ENCODE data around the gene INPP4B. TPM values are rescaled to one million over a fixed set of nuclear protein-coding genes. Genes with fewer than 3 reads are reported as not detected.

INPP4B gene
- total RNA-seq, 1 donor from 2014 or later: 27.0 TPM

DNA sequence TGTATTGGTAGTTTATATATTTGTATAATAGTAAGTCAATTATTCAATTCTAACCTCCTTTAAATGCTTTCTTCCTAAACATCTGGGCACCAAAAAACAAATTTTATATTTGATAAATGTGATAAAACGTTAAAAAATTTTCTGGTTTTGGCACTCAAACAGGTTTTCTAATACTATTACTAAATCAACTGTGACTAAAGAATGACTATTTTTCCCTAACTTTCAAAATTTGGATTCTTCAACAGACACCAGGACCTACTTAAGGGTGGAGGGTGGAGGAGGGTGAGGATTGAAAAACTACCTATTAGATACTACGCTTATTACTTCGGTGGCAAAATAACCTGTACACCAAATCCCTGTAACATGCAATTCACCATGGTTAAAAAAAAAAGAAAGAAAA is 654.2 kb downstream of the INPP4B start:
- intact Hi-C loops (cut with micrococcal nuclease): no loop called here

DNA sequence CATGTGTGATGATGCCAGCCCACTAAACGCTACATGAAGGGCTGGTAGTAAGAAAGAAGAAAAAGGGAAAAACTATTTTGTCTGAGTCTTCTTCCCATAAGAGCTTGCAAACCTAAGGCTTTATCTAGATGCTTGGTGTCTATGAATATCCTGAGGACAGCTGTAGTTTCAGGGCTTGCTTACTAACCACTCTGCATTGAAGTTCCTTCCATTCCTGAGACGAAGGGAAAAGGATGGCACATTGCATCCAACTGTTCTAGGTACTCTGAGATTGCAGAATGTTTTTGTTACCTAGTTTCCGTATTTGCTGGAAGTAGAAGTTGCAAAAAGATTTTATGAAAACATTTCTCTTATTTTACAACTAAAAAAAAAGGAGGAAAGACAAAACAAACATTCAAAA is 665.1 kb downstream of the INPP4B start:
- intact Hi-C loops (cut with micrococcal nuclease): no loop called here

DNA sequence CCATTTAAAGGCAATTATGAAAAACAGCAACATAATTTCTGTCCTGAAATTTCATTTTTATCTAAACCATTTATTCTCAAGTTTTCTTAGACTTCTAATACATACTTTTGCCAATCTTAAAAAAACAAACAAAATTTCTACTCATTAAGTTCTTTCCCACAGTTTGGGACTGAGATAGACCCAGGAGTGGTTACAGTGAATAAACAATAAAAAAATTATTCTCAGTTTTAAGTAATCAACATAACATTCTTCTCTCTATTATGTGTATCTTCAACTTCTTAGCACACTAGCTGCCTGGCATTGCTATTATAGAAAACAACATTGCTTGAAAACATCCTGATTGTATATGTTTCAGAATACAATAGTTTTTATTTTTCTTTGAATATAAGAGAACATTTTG is 676.9 kb downstream of the INPP4B start:
- intact Hi-C loops (cut with micrococcal nuclease): no loop called here

DNA sequence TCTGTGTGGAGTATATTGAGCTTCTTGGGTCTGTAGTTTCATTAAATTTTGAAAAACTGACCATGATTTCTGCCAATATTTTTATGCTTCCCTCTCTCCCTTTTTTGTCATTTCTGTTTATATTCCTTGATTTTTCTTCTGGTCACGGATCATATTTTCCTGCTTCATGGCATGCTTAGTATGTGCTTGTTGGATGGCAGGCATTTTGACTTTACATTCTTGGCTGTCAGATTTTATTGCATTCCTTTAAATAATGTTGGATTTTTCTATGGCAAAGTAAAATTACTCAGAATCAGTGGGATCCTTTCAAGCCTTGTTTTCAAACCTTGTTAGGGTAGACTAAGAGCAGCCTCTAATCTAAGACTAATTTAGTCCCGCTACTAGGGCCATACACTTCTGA is 677.9 kb downstream of the INPP4B start:
- intact Hi-C loops (cut with micrococcal nuclease): no loop called here

DNA sequence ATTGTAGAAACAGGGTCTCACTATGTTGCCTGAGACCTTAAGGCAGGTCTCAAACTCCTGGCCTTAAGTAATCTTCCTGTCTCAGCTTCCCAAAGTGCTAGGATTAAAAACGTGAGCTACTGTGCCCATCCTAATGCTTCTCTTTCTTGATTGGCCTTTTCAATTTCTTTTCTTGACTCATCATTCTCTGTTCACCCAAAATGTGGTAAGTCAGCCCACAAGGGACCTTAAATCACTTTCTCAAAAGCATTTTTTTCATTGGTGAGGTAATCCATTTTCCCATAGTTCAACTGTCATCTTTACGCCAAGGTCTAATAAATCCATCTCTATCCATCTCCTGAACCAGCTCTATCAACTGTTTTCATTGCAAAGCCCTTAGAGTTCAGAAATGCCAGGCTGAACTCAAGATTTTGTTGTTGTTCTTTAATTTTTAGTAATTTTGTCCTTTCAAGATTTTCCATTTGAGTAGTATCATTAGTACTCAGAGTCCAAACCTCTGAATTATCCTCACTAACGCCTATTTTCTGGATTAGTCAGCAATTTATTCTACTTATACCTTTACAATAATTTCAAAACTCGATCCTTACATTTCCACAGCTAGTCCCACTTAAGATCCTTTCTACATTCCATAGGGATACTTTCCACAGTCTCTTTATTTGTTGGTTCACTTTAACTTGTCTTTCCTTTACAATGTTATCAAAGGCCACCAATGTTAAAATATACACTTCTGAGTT is 681.2 kb downstream of the INPP4B start:
- intact Hi-C loops (cut with micrococcal nuclease): no loop called here

DNA sequence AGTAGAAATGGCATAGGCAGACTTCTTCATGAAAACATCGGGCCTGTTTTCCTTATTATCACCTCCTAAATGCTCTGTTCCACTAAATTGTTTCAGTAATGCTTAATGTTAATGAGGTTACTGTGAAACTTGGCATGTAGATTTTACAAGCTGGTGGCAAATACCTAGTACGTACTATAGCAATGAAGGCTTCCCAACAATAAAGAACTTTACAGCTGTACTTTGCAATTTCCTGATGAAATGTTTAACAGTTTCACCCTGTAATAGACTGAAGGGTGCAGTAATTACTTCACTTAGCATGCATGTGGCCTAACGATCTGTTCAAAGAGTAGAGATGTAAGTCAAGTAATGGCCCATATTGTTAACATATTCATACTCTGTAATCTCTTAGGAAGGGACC is 685.0 kb downstream of the INPP4B start:
- intact Hi-C loops (cut with micrococcal nuclease): no loop called here

DNA sequence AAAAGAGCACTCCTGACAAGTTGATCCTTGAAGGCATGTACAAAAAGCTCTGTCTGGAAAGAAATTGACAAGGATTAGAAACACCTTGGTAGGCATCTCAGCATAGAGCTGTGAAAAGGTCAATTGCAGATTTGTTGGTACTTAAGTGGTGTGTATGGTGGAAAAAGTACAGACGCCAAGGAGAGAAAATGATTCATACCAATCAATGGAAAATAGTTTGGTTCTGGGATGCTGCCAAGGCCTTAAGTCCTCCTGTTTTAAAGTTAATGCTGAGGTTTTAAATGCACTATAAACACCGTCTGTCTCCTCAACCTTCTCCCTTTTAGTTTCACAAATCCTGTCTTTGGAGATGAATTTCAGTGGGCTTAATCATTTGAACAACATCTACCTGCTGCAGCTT is 685.6 kb downstream of the INPP4B start:
- intact Hi-C loops (cut with micrococcal nuclease): no loop called here

DNA sequence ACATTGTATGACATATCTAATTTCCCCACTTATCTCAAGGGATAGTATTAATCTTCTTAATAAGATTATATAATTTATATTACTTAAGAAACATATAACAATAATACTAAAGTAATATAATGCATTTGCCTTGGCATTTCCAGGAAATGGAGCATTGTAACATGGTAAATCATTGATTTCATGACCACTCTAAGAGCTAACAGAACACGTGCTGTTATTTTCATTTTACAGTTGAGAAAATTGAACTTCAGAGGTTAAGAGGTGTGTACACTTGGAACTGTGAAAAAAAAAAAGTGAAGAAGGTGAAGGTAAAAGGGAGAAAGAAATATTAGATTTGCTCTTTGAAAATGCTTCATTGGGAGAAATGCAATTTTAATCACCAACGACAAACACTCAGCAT is 687.1 kb downstream of the INPP4B start:
- intact Hi-C loops (cut with micrococcal nuclease): no loop called here

DNA sequence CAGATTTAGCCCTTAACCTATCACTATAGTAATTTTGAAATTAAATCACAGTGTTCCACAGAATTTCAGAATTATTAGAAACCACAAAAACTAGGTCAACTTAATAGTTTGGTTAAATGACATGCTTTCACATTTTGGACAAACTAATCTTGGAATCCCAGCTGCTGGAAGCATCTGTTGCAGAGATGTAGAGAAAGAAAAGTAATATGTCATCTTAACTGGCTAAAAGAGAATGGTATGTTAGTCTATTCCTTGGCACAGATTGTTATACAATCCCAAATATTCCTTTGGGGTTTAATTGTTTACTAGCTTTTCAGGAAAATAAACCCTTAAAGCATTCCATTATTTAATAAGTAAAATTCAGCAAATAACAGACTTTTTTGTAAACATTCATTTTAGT is 689.8 kb downstream of the INPP4B start:
- intact Hi-C loops (cut with micrococcal nuclease): no loop called here

DNA sequence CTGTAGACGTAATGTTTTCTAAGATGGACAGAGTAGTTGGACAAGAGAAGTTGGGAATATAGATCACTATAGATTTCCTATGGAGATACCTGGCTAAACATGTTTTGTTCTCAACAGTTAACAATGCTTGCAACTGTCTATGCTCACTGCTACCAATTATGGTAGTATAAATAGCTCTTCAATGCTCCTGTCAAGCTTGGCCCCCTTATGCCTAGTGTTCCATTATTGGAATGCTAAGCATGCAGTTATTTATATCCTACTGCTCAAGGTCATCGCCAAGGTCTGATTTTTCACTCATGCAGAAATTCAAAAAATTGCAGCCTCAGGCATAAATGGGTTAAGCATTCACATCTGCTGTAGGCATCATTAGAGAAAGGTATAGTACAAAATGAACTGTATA is 690.8 kb downstream of the INPP4B start:
- intact Hi-C loops (cut with micrococcal nuclease): no loop called here

DNA sequence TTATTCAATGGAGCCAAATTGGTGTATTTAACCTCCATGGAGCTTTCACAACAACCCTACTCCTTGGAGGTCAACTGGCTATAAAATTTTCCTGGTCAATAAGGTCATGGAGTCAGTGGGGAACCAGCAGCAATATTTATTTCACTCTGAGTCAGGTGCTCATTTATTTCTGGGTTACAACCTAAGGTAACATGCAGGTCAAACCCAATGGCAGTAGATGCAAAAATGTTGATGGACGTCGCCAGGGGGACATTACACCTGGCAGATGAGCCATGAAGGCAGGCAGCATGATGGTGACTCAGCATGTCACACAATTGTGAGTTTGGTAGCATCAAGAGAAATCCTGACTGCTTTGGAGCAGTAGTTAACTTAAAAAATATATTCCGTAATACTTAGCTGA is 695.6 kb downstream of the INPP4B start:
- intact Hi-C loops (cut with micrococcal nuclease): no loop called here

DNA sequence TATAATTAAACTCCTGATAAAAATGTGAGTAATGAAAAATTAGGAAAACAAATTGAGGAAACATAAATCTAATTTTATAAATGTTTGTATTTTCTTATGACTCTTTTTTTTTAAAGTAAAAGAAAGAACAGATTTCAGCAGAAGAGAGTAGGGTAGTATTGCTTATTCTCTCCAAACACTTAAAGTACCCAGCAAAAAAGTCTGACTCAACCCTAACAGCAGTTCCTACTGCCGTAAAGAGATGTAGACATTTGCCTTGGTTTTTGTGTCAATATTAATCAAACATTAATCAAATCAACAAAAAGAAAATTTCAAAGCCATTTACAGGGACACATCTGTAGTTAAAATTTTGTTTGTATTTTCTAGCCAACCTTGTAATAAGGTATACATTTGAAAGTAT is 701.3 kb downstream of the INPP4B start:
- intact Hi-C loops (cut with micrococcal nuclease): no loop called here

DNA sequence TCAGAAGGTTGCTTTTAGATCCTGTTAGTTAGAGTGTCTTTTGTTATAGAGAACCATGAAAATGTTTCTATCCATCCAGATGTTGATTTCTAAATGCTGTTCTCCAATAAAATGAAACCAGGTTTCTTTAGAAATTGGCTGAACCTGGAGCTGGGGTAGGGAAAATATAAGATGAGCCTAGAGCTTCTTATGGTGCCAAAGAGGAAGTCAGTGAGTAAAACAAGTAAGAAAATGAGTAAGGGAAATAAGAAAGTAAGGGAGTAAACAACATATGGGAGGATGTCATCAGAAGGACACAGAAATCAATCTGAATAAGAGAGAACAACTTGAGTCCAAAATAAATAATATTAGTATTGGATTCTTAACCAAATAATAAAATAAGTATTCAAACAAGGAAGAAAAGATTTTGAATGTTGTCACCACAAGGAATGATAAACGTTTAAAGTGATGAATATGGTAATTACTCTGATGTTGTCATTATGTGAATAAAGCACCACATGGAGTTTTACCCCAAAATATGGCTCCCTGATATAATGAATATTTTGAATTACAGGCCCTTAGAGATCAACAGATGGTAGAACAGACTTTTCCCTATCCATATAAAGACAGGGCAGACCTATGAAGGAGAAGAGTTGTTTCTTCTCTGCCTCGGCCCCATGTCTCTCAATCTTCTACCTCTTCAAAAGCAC is 703.6 kb downstream of the INPP4B start:
- intact Hi-C loops (cut with micrococcal nuclease): no loop called here

DNA sequence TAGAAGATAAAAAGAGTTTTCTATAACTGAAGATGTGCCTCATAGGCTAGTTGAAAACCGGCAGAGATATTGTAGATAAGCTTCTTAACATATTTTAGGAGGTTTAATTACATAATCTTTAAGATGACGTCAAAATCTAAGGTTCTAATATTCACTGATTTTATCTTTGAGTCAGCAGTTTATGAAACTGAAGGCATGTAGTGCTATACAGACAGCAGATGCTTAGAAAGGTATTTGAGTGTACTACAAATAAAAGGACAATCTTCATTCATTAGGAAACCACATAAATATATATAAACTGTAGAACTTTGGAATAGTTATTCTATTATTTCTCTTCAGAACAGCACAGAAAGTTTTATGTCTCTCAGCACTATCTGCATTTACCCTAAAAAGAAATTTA is 704.9 kb downstream of the INPP4B start:
- intact Hi-C loops (cut with micrococcal nuclease): no loop called here

DNA sequence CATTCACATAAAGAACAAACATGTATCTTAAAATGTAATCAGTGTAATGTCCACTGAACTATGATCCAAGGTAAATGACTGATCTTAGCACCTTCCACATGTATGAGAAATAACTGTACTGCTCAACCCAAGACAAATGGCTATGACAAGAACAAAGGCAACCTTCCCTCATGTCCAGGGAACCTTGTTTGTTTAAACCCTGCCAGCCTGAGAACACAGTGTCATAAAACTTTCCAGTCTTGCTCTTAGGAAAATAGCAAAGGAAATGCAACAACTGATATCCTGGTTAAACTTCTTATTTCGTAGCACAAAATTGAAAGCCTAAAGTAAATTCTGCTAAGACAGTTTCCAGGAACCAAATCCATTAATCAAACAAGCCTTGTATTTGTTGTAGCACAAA is 715.4 kb downstream of the INPP4B start:
- intact Hi-C loops (cut with micrococcal nuclease): no loop called here

DNA sequence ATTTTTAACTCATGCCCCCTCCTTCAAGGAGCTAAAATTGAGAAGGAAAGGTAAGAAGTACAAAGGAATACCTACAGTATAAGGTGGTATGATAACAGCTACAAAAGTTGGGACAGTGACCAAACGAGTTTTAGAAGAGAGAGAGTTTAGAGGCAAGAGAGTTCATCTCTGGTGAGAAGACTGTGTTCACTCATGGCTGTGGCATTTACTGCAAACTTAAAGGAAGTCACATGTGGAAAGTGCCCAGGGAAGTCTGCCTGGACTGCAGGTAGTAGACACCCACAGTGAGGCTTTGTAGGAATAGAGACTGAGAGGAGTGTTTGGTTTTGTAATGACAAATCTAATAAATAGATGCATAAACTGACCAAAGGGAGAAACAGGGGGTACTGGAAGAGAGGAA is 716.2 kb downstream of the INPP4B start:
- intact Hi-C loops (cut with micrococcal nuclease): loop anchor here (5.0 to 10.0 kb wide), 3 partner anchors 277 to 1268 kb away; no protein-coding TSS in a partner anchor

DNA sequence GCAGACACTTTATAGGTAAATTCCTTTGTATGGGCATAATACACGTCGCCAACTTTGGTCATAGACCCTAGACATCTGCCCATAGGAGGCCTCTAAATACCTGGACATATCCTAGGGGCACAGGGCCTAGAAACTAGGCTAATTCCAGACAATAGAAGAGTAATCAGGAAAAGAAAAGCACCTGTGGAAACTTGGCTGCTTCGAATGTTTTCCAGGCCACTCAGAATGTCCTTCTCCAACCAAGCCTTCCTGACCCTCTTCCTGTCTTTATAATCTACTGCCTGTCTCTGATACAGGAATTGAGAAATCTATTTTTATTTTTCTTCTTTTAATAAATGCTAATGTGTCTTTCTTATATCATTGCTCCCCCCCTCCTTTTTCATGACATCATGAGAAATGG is 716.6 kb downstream of the INPP4B start:
- intact Hi-C loops (cut with micrococcal nuclease): loop anchor here (5.0 to 10.0 kb wide), 3 partner anchors 278 to 1267 kb away; no protein-coding TSS in a partner anchor

DNA sequence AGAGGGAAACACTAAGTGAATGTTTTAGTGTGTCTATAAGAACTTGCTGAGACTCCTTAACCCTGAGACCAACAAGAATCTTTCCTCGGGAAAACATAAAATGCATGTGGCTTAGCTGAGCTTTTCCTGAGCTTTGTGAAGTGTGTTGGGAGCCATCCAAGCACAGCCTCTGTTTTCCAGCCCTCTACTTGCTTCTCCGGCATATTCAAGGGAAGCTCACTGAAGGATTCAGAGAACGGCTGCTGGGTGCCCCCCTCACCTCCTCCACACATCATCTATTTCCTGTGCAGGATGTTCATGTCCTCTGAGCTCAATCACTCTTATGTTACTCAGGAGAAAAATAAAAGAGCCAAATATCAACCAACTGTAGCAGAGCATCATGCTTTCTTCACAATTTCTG is 717.6 kb downstream of the INPP4B start:
- intact Hi-C loops (cut with micrococcal nuclease): loop anchor here (5.0 to 10.0 kb wide), 3 partner anchors 279 to 1266 kb away; no protein-coding TSS in a partner anchor

DNA sequence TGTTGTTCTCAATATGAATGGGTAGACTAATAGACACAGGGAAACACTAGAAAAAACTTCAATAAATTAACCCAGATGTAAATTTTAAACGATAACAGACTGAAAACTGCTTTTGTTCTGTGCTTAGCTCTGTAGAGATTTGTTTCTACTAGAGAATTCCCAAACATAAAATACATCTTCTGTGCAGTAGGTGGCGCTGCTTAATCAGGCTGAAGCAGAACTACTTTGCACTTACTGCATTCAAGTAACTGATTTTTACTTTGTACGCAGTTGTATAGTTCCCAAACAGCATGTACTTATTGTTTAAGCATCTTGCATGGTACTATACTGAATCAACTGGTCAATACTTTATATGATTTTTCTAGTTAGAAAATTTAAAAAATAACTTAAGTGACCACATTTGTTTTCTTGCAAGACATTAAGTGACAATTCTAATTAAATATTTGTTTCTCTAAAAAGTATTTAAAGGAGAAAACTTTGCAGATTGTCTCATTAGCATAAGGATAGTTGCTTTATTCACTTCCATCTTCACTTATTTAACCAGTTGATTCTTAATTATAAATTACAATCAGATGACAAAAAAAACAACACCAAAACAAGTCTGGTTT is 719.1 kb downstream of the INPP4B start:
- intact Hi-C loops (cut with micrococcal nuclease): loop anchor here (1.0 to 10.0 kb wide), 13 partner anchors 156 to 1356 kb away; partner anchors contain the start of gene ZNF330

DNA sequence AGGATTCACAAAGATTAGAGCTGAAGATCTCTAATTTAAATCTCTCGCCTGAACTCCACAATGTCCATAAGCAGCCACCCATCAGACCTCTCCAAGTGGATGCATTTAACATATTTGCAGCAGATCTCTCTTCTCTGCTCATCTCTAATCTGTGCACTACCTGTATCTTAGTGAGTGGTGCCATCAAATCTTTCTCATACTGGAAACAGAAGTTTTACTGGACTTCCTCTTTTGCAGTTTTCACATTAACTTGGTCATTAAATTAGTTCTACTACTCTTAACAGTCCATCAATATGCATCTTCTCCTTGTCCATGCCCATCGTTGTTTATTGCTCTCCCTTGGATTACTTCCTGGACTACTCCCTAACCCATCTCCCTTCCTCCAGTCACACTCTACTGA is 721.2 kb downstream of the INPP4B start:
- intact Hi-C loops (cut with micrococcal nuclease): loop anchor here (5.0 to 10.0 kb wide), 3 partner anchors 282 to 1263 kb away; no protein-coding TSS in a partner anchor

DNA sequence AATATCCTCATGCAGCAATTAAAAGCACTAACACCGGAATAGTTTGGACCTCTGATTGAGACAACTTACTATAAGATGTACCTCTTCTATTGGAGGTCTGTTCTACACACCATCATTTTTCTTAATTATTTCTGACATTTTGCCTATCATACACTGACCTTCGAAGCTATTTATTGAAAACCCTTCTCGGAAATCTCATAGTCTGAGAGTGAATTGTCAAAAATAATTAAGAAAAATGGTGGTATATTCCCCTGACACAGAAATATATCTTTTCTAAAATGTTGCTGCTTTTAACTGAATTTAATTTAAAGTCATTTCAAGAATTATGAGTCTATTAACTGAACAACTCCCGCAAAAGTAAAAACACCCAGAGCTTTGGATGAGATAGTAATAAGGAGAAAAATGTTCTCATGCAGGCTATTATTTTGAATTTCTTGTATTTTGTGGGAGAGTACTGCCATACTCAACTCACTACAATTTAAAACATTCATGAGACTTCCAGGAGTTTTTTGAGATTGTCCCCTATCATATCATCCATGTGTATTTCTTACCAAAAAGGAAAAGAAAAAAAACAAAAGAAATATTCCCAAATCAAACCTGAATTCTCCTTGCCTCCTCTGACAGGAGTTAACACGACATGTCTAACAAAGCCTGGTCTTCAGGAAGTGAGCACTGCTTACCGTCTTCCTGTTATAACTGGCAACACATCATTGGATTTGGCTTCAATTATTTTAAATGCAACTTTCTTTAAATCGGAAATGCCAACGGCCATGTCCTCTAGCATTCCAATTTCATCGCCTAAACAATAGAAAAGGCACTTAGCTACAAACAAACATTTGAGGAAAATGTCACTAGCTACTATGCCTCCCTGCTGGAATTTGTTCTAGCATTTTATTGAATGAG is 724.4 kb downstream of the INPP4B start:
- intact Hi-C loops (cut with micrococcal nuclease): loop anchor here (10.0 kb wide), 1 partner anchor 903 kb away; no protein-coding TSS in a partner anchor

All from T-helper 1 cell treated with Interleukin-12 subunit alpha and Interleukin-12 subunit beta and Interleukin-4 antibody, amounts not matched to agents 30 ng/mL and 1 ng/mL, for 36 hours (primary cell).